HepG2 (cell line): ENCODE results near the gene SGMS1. TPM values are rescaled to one million over a fixed set of nuclear protein-coding genes. Genes with fewer than 3 reads are reported as not detected.

Experiments
- ATAC-seq: fragments of 200-7000 bp; cut with Tn5 transposase; 3 replicates; pipeline ENCODE4 v1.9.1; 2020; ENCODE audit warnings: mild to moderate bottlenecking, moderate library complexity
- BruUV-seq: library from RNA; stranded (reverse); fragments of 400-500 nt; replicated peaks from 2 replicates; lab custom pipeline; 2021; lab: Mats Ljungman, UMichigan
- CTCF ChIA-PET: fragments of 300-600 bp; formaldehyde crosslinking; extraction: SDS; loops from one replicate; lab custom pipeline; 2021; ENCODE audit warnings: low total read pairs, inconsistent platforms, low intra/inter-chr PET ratio; lab: Yijun Ruan, JAX
- POLR2A ChIA-PET: fragments of 350-600 bp; sonication (Branson Sonifier 250); formaldehyde crosslinking; loops from one replicate; lab custom pipeline; 2020; ENCODE audit warnings: antibody characterized with exemption, inconsistent platforms; lab: Yijun Ruan, JAX
- DNase-seq: peaks from one replicate; pipeline ENCODE4 v3.0.0-alpha.2; 2015; ENCODE audit warnings: low spot score
- FAIRE-seq: peaks from 3 replicates; lab custom pipeline; 2011; peaks lifted over from hg19 to GRCh38; lab: Jason Lieb, UNC
- H2AFZ ChIP-seq: one replicate; pipeline ENCODE4 v1.6.1; 2011; ENCODE audit warnings: low read length, inconsistent platforms
- H3K27ac ChIP-seq: fragments of 300-600 bp; 3 replicates; pipeline ENCODE4 v1.8.0; 2011; ENCODE audit warnings: mixed run types, mild to moderate bottlenecking, mixed read lengths, low read length, inconsistent platforms; ENCODE audit not compliant: insufficient read depth; ENCODE audit errors: extremely low read length
- H3K27me3 ChIP-seq, 2 experiments: fragments of 200-600 bp in 1 of 2; 2 replicates in 1 of 2; 3 replicates in 1 of 2; pipeline versions ENCODE4 v1.6.0 to v1.8.0; 2011; ENCODE audit warnings: low read length in 2 of 2, mild to moderate bottlenecking in 2 of 2, moderate library complexity in 2 of 2, inconsistent platforms in 1 of 2; ENCODE audit not compliant: insufficient read depth in 2 of 2, control insufficient read depth in 1 of 2
- H3K36me3 ChIP-seq, 2 experiments: fragments of 200-600 bp in 1 of 2; replicated peaks in 1 of 2; 2 replicates in 1 of 2; 3 replicates in 1 of 2; pipeline versions ENCODE4 v1.5.1 to v1.8.0; 2011; ENCODE audit warnings: low read length in 2 of 2, inconsistent platforms in 1 of 2; ENCODE audit not compliant: insufficient read depth in 2 of 2, control insufficient read depth in 1 of 2
- H3K4me1 ChIP-seq: 2 replicates; pipeline ENCODE4 v1.5.1; 2012; ENCODE audit warnings: low read length, inconsistent platforms; ENCODE audit not compliant: insufficient read depth
- H3K4me2 ChIP-seq: 2 replicates; pipeline ENCODE4 v1.6.0; 2011; ENCODE audit warnings: low read depth, low read length, inconsistent platforms
- H3K4me3 ChIP-seq, 3 experiments: fragments of 200-600 bp in 1 of 3; sonication (generic), shearing (Covaris generic) in 1 of 3; replicated peaks in 1 of 3; 2 replicates each; pipeline ENCODE4 v1.5.1; 2011 to 2016; ENCODE audit warnings: low read length in 3 of 3, inconsistent platforms in 2 of 3, low read depth in 2 of 3, mild to moderate bottlenecking in 2 of 3, control low read depth in 1 of 3, mixed read lengths in 1 of 3; ENCODE audit not compliant: insufficient read depth in 1 of 3
- H3K79me2 ChIP-seq: one replicate; pipeline ENCODE4 v1.6.1; 2011; ENCODE audit warnings: low read length, inconsistent platforms; ENCODE audit not compliant: insufficient read depth
- H3K9ac ChIP-seq: 2 replicates; pipeline ENCODE4 v1.6.0; 2011; ENCODE audit warnings: mild to moderate bottlenecking, low read depth, low read length, inconsistent platforms; ENCODE audit not compliant: insufficient read depth
- H3K9me3 ChIP-seq: 2 replicates; pipeline ENCODE4 v1.5.1; 2012; ENCODE audit warnings: mild to moderate bottlenecking, low read length
- H4K20me1 ChIP-seq: 2 replicates; pipeline ENCODE4 v1.6.0; 2011; ENCODE audit warnings: inconsistent platforms, mild to moderate bottlenecking, low read length, moderate library complexity; ENCODE audit not compliant: insufficient read depth
- CREB1 ChIP-seq, 2 experiments: fragments of 450-650 bp in 1 of 2; IDR thresholded peaks; 2 replicates each; pipeline ENCODE4 v1.6.1; 2016 to 2017; ENCODE audit warnings: control low read depth in 1 of 2, mild to moderate bottlenecking in 1 of 2, missing compliant biosample characterization in 1 of 2, missing genetic modification characterization in 1 of 2
- GPN1 ChIP-seq: sonication (generic); formaldehyde crosslinking; IDR thresholded peaks from 2 replicates; pipeline ENCODE4 v1.5.1; 2020; ENCODE audit warnings: missing genetic modification reagents, borderline replicate concordance
- GTF2F1 ChIP-seq: fragments of 150-350 bp; IDR thresholded peaks from 2 replicates; pipeline ENCODE4 v1.6.1; 2014; ENCODE audit warnings: low read length
- RBM22 ChIP-seq: fragments of 200-400 bp; formaldehyde crosslinking; optimal IDR thresholded peaks from 2 replicates; pipeline ENCODE3; 2017; ENCODE audit warnings: mild to moderate bottlenecking, low read length, moderate library complexity
- SKI ChIP-seq: fragments of 450-650 bp; IDR thresholded peaks from one replicate; pipeline ENCODE4 v1.6.1; 2018; ENCODE audit warnings: mild to moderate bottlenecking; ENCODE audit not compliant: partially characterized antibody
- SP4 ChIP-seq: sonication (generic); formaldehyde crosslinking; IDR thresholded peaks from 2 replicates; pipeline ENCODE4 v1.8.1; 2023; ENCODE audit warnings: mild to moderate bottlenecking, missing genetic modification reagents
- TBL1XR1 ChIP-seq: fragments of 150-350 bp; IDR thresholded peaks from 2 replicates; pipeline ENCODE4 v1.6.1; 2014; ENCODE audit warnings: borderline replicate concordance, low read length; ENCODE audit not compliant: partially characterized antibody
- TCF7 ChIP-seq: sonication (generic); IDR thresholded peaks from 2 replicates; pipeline ENCODE4 v1.6.1; 2016; ENCODE audit warnings: antibody characterized with exemption, low read depth
- ZFP82 ChIP-seq: sonication (generic); formaldehyde crosslinking; IDR thresholded peaks from 2 replicates; pipeline ENCODE4 v1.5.1; 2020; ENCODE audit warnings: mild to moderate bottlenecking, missing genetic modification reagents, borderline replicate concordance
- ZNF329 ChIP-seq: sonication (generic); formaldehyde crosslinking; IDR thresholded peaks from 2 replicates; pipeline ENCODE4 v1.9.0; 2021; ENCODE audit warnings: low read depth, mild to moderate bottlenecking, missing genetic modification reagents
- ZNF773 ChIP-seq: sonication (generic); formaldehyde crosslinking; IDR thresholded peaks from 2 replicates; pipeline ENCODE4 v1.4.0; 2020; ENCODE audit warnings: missing genetic modification reagents, borderline replicate concordance
- ZNF83 ChIP-seq: sonication (generic); formaldehyde crosslinking; IDR thresholded peaks from 2 replicates; pipeline ENCODE4 v1.4.0; 2020; ENCODE audit warnings: missing genetic modification reagents, mild to moderate bottlenecking, borderline replicate concordance
- WGBS: methylation state at CpG from one replicate; pipeline ENCODE4 v1.1.6; 2017; ENCODE audit warnings: low lambda C conversion rate; 5-methylcytosine and 5-hydroxymethylcytosine counted together
- in situ Hi-C: cut with HindIII; loops from 2 replicates; pipeline ENCODE4 v1.10.0; 2017; ENCODE audit warnings: low pct_unique_long_range_greater_than_20kb; ENCODE audit not compliant: extremely low pct_ligation_motif_present
- intact Hi-C: fragments of 100-400 bp; cut with micrococcal nuclease; formaldehyde crosslinking; loops from one replicate; pipeline ENCODE4 v1.10.0; 2022; ENCODE audit not compliant: unreplicated experiment
- polyA plus RNA-seq, 8 experiments: library from polyadenylated mRNA; depleted of rRNA in 3 of 8; stranded (reverse) in 7 of 8; unstranded in 1 of 8; fragments of >200 nt; fragmentation: Illumina TruSeq in 4 of 8; extraction: Trizol in 4 of 8; gene quantifications; 2 replicates each; pipeline versions ENCODE4 v1.2.1 to v1.2.3, GENCODE V29; 2011 to 2016; ENCODE audit warnings: low read depth in 4 of 8, missing spikeins in 1 of 8, mixed read lengths in 1 of 8; ENCODE audit not compliant: insufficient read depth in 1 of 8
- total RNA-seq, 5 experiments: library from RNA; depleted of rRNA; stranded (reverse); fragments of >200 nt; fragmentation: Illumina TruSeq; extraction: Trizol; gene quantifications; 2 replicates each; pipeline ENCODE4 v1.2.3, GENCODE V29; 2016; ENCODE audit warnings: low read depth in 1 of 5

SGMS1 gene
- total and polyA plus RNA-seq, 2 of the 13 experiments (the other 11 are each of a cell fraction or from before 2014, with no cell fraction given), result 6.5 to 15.1 TPM

DNA sequence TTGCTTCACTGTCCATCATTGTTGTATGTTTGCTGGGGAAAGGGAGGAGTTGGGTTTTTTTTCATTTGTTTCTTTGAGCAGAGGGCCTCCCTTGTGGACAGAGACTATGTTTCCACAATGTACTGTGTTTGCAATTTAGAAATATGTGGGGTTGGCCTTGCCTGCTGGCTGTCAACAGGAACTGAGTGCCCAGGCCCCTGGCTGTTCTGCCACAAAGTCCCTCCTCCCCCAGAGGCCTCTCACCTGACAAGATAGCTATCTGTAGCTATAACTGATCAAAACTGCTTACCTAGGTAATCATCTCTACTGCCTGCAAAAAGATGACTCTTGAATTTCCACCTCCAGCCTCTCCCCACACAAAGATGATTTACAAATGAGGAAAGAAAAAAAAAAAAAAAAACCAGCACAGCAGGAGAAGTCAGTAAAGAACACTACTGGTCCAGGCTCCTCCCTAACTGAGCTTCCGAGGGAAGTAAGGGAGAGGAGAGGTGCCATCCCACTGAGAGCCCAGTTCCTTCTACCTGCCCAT is 121.8 kb downstream of the SGMS1 start (continued):
- no peak for TF ChIP-seq SKI
- TF ChIP-seq TBL1XR1, result no peak
- TF ChIP-seq GTF2F1, result no peak
- TF ChIP-seq TCF7, result no peak
- TF ChIP-seq ZNF329 (CRISPR knock-in tag), result no peak
- no peak for TF ChIP-seq ZFP82 (CRISPR knock-in tag)
- TF ChIP-seq ZNF83 (CRISPR knock-in tag), result no peak
- TF ChIP-seq, all 625 proteins: peak for 114

DNA sequence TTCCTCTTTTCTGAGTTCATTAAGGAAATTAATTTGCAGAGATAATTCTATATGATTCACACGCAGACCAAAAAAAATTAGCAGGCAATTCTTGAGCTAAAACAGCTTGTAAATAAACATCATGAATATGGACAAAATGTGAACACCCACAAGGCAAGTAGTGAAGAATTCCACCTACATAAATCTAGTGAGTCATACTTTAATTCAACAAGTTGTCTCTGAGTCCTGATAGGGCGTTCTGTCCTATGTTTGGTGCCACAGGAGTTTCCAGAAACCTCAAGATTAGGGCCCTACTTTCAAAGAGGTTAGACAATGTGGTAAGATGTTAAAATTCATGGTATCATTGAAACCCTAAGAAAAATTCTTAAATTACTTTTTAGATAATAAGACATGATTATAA is 122.3 kb downstream of the SGMS1 start:
- no peak; the same call in 2 of the 3 replicates for ATAC-seq
- TF ChIP-seq SP4 (CRISPR knock-in tag) (no peak), GPN1 (no peak), CREB1 (IDR thresholded peaks at IDR 0.05) (no peak), CREB1 (CRISPR knock-in tag; IDR thresholded peaks at IDR 0.05) (0 out of 2 replicates have a peak, but pooled peaks have one; percentile 23), ZNF773 (CRISPR knock-in tag) (no peak), RBM22 (no peak)
- FAIRE-seq, result no peak
- intact Hi-C loops, result no loop called here
- Histone ChIP-seq H3K9me3 (no peaks in the 10 kb centered on the region), H3K27ac (peak overlapping the region; percentile 44), H3K4me1 (peaks cover 44% of the 10 kb centered on the region), H4K20me1 (no peaks in the 10 kb centered on the region), H3K9ac (no peak overlapping the region), H3K27me3 (no peaks in the 10 kb centered on the region), H3K4me3 (no peak overlapping the region), H3K4me2 (peak overlapping the region; percentile 56), H2AFZ (no peak overlapping the region), H3K36me3 (no peaks in the 10 kb centered on the region), H3K79me2 (no peaks in the 10 kb centered on the region)
- CTCF ChIA-PET, result no interaction called here
- in situ Hi-C loops, result no loop called here
- WGBS, result 89% methylated on average over 2 of the region's 2 CpGs
- BruUV-seq, result no TSS peak
- peak; percentile 7 for DNase-seq
- POLR2A ChIA-PET, result interaction anchor here (1.5 kb wide), 1 partner anchor 123 kb away, joined by 5 read pairs; no protein-coding TSS in a partner anchor
